DLD1 (cell line): ENCODE results near the gene PYCARD.
"Not testable (repeated sequence)": the region's sequence is repeated elsewhere in the genome, so short reads cannot be mapped to it uniquely, and the experiment has no call there.

Source experiments
- in situ Hi-C: cut with HindIII; loops from 2 replicates; pipeline ENCODE4 v1.10.0; 2017; ENCODE audit warnings: low sequenced_read_pairs

PYCARD gene

DNA sequence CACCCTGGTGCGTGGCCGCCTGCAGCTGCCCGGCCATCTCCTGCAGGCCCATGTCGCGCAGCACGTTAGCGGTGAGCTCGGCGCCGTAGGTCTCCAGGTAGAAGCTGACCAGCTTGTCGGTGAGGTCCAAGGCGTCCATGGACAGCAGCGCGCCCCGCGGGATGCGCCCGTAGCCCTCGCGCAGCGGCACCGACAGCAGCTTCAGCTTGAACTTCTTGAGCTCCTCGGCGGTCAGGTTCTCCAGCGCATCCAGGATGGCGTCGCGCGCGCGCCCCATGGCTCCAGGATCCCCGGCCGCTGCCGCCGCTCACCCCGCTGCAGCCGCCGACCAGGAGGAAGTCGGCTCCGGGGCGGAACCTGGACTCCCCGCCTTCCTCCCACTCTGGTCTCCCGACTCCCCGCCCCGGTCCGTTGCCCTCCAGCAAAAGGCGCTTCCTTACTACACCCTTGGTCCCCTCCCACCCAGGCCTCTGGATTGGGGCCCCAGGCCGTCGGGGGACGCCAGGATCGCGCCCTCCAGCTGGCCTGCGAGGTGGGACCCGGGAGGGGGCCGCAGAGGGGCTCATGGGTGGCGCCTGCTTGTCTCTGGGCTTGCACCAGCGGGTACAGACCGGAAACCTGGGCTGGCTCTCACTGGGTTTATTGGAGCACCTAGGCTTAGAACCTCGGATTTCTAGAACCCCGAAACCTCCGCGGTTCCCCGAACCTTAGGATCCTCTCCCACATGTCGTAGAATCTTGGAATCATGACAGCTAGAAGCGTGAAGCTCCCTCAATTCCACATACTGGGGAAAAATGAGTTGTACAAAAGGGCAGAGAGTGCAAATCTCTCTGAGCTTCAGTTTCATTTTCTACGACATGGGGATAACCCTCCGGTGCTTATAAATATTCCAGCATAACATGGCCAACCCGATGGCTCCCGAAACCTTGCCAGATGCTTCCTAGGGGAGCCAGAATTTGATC is at the start of gene PYCARD:
Gene PYCARD, minus strand, starts transcription at position 347 of the 962 bp plus-strand sequence. Its CDS starts 70 bp downstream, at position 277.
- in situ Hi-C loops: no loop called here

DNA sequence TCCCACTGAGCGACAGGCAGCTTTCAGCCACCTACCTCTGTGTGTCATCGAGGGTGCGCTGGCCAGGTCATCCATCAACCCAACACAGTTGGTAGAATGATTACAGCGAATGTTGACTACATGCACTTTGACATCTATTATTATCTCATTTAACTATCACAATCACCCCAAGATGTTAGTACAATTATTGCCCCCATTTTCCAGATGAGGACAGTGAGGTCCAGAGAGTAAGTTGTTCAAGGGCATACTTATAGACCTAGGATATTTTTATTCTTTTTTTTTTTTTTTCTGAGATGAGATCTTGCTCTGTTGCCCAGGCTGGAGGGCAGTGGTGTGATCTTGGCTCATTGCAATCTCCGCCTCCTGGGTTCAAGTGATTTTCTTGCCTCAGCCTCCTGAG is 48.9 kb upstream of the PYCARD start:
- in situ Hi-C loops: no loop called here

DNA sequence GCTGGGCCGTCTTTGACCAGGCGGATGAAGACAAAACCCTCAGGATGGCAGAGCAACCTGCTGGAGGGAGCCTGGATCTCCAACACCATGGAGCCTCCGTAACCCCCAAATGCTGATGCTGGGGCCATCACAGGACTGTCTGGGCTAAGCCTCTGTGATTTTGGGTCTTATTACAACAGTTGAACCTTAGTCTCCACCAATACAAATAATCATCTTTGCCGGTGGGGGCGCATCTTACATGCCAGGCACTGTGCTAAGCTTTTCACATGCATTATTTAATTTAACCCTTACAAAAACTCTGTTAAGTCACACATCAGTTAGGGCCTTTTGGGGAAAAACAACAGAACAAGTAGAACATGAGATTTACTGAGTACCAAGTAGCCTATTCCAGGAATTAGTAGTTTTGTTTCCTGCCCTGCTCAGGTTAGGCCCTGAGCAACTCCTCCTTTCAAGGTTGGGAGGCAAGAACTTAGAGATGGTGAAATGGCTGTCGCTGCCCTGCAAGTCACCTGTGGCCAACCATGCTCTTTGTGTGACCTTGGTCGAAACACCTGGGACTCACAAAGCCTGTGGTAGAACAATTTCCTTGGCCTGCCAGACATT is 48.3 kb upstream of the PYCARD start:
- in situ Hi-C loops: no loop called here

DNA sequence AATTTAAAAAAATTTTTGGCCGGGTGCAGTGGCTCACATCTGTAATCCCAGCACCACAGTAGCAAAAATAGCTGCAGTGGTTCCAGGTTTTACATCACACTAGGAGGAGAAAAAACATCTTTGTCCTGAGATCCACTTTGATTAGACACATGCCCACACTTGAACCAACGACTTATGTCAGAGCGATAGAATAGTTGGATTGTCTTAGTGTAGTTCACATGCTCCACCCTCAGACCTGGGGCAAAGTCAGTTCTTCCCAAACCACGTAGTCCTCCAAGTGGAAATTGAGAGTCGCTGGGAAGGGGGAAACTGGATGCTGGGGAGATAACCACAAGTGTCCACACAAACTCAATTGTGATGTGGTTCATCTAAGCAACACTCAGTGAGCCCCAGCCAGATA is 45.8 kb upstream of the PYCARD start:
- in situ Hi-C loops: no loop called here

DNA sequence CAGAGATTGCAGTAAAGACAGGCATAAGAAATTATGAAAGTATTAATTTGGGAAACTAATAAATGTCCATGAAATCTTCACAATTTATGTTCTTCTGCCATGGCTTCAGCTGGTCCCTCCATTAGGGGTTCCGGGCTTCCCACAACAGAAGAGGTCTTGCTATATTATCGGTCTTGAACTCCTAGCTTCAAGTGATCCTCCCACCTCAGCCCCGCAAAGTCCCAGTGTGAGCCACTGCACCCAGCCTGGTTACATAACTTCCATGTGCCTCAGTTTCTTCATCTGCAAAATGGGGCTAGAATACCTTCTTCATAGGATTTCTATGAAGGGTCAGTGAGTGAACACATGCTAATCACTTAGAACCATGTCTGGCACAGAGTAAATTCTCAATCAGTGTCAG is 43.7 kb upstream of the PYCARD start:
- in situ Hi-C loops: no loop called here

DNA sequence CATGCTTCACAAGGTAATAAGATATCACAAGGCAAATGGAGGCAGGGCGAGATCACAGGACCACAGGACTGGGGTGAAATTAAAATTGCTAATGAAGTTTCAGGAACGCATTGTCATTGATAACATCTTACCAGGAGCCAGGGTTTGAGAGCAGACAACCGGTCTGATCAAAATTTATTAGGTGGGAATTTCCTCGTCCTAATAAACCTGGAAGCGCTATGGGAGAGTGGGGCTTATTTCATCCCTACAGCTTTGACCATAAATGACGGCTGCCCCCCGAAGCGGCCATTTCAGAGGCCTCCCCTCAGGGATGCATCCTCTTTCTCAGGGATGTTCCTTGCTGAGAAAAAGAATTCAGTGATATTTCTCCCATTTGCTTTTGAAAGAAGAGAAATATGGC is 43.0 kb upstream of the PYCARD start:
- in situ Hi-C loops: not testable (repeated sequence)

DNA sequence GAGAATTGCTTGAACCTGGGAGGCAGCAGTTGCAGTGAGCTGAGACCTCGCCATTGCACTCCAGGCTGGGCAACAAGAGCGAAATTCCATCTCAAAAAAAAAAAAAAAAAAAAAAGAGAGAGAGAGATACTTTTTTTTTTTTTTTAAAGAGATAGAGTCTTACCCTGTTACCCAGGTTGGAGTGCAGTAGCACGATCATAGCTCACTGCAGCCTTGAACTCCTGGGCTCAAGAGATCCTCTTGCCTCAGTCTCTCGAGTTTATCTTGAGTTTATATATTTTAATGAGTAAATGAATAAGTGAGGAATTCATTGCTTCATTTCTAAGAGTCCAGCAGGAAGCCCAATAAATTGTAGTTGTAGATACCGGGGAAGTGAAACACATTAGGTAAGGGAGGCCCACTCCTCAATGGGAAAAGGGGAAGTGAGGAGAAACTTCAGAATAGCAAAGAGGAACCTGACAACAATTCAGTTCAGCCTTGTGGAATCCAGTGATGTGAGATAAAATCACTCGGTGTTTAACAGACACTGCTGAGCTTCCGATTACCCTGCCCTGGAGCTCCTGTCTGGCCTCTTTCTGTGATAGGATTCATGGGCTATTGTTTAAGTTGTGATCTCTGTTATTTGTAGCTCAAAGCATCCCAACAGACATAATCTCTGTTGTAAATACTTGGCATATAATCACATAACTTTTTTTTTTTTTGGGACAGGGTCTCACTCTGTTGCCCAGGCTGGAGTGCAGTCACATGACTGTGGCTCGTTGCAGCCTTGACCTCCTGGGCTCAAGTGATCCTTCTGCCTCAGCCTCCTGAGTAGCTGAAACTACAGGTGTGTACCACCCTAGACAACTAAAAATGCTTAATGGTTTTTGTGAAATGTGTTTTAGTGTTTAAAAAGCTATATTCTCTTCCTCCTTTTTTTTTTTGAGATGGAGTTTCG is 41.4 kb upstream of the PYCARD start:
- in situ Hi-C loops: no loop called here

DNA sequence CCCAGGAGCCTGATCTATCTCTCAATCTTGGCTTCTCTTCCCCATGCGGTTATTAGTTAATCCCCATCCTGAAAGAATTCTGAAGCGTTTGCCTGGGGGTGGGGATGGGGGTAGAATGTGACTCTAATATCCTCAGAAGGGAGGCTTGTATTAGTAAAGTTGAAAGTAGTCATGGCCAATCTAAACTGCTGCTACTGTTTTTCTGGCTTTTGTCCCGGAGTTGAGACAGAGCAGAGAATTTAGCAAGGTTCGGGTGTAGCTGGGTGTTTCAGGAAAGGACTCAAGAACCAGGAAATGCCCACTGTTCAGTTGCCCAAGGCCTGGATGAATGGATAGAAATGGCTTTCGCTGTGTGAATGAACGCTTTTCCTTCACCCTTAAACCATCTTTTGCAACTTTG is 39.6 kb upstream of the PYCARD start:
- in situ Hi-C loops: no loop called here

DNA sequence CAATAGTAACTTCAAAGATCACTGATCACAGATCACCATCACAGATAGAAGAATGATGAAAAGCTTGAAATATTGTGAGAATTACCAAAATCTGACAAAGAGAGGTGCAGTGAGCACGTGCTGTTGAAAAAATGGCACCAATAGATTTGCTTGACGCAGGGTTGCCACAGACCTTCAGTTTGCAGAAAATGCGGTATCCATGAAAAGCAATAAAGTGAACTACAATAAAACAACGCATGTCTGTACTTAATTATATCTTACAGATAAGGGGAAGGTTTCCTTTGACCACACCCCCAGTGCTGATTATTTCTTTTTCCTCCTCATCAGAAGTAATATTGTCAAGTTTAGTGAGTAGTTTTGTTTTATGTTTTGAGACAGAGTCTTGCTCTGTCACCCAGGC is 35.5 kb upstream of the PYCARD start:
- in situ Hi-C loops: no loop called here

DNA sequence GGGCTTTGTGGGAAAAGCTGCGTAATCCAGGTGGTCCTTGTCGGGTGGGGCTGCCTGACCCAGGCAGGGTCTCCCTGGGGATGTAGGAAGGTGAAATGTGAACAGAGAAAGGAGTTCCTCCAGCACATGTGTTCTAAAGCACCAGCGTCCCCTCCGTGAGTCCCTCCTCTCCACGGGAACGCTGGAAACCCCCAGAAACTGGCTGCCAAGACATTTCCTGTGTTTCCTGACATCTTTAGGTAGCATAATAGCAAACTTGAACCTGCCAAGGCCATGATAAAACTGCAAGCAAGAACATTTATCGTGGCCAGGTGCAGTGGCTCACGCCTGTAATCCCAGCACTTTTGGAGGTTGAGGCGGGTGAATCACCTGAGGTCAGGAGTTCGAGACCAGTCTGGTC is 26.9 kb upstream of the PYCARD start:
- in situ Hi-C loops: no loop called here

DNA sequence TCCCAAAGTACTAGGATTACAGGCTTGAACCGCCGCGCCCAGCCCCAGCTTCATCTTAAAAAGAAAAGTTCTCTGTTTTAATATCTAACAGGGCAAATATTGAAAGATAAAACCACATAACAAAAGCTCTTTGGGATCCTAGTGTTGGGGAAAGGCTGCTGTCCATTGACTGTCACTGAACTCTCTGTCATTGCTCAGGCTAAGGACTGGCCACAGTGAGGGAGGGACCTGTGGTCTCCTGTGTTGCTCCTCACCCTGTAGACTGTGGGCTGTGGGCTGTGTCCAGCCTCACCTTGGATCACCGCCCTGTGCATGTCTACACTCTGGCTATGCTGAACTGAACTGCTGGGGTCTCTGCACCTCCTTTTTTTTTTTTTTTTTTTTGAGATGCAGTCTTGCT is 25.6 kb upstream of the PYCARD start:
- in situ Hi-C loops: no loop called here

DNA sequence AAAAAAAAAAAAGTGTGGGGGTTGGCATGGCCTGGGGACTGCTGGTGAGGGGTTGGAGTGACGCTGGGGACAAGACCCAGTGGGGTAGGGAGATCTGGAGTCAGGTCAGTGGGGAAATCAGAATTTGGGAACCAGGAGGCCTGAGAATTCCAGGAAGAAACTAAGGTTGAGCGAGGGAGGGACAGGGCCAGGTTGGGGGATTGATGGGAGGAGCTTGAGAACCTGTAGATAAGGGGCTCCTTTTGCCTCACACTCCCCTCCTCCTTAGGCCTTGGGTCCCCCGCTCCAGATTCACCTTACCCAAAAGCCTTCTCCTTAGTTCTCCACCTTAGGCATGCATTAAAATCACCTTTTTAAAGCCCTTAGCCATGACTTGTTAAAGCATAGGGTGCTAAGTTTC is 22.6 kb upstream of the PYCARD start:
- in situ Hi-C loops: no loop called here

DNA sequence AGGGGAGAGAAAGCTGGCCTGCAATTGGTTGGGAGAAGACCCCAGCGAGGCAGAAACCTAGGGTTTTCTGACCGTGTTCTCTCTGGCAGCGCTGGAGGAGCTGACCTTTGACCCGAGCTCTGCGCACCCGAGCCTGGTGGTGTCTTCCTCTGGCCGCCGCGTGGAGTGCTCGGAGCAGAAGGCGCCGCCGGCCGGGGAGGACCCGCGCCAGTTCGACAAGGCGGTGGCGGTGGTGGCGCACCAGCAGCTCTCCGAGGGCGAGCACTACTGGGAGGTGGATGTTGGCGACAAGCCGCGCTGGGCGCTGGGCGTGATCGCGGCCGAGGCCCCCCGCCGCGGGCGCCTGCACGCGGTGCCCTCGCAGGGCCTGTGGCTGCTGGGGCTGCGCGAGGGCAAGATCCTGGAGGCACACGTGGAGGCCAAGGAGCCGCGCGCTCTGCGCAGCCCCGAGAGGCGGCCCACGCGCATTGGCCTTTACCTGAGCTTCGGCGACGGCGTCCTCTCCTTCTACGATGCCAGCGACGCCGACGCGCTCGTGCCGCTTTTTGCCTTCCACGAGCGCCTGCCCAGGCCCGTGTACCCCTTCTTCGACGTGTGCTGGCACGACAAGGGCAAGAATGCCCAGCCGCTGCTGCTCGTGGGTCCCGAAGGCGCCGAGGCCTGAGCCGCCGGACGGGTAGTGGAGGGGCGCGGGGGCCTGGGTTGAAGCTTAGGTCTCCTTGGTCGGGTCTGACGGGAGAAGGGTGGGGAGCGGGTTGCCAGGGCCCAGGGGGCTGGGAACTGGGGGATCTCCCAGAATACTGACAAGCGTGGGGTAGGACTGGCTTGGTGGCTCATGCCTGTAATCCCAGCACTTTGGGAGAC is 21.8 kb upstream of the PYCARD start:
- in situ Hi-C loops: no loop called here

DNA sequence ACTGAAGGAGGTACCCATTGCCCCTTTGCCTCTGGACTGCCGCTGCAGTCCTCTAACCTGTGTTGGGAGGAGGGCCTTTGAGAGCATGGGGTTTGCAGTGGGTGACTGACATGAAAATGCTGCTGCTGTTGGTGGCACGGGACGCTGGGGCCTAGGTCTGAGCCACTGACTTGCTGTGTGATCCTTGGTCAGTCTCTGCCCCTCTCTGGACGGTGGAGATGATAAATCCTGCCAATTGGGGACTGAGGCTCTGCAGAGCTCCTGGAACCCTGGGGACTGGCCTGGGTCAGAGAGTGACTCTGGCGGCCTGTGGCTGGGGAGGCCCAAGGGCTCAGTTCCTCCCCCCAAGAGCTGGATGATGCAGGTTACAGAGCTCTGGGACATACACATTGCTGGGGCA is 20.5 kb upstream of the PYCARD start:
- in situ Hi-C loops: no loop called here

DNA sequence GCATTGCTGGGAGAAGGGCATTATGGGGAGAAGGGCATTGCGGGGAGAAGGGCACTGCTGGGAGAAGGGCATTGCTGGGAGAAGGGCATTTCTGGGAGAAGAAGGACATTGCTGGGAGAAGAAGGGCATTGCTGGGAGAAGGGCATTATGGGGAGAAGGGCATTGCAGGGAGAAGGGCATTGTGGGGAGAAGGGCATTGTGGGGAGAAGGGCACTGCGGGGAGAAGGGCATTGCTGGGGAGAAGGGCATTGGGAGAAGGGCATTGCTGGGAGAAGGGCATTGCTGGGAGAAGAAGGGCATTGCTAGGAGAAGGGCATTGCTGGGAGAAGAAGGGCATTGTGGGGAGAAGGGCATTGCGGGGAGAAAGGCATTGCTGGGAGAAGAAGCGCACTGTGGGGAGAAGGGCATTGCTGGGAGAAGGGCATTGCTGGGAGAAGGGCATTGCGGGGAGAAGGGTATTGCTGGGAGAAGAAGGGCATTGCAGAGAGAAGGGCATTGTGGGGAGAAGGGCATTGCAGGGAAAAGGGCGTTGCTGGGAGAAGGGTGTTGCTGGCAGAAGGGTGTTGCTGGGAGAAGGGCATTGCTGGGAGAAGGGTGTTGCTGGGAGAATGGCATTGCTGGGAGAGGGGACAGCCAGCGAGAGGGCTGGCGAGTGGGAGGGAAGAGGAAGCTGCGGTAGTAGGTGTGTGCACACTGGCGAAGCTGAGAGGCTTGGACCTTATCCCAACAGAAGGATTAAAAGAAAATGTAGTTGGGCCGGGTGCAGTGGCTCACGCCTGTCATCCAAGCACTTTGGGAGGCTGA is 19.0 kb upstream of the PYCARD start:
- in situ Hi-C loops: no loop called here

DNA sequence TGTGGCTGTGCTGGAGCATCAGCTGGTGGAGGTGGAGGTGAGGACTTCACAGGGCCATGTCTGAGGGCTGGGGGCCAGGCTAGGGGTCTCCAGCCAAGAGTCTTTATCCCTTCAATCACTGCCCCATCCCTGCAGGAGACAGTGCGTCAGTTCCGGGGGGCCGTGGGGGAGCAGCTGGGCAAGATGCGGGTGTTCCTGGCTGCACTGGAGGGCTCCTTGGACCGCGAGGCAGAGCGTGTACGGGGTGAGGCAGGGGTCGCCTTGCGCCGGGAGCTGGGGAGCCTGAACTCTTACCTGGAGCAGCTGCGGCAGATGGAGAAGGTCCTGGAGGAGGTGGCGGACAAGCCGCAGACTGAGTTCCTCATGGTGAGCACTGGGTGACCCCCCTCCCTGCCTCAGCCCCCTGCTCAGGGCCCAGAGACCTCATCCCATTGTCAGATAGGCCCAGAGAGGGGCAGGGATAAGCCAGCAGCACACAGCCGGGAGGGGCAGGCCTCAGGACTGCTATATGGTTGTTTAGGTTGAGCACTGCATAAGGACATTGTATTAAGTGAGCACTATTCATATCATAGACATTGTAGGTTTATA is 16.7 kb upstream of the PYCARD start:
- in situ Hi-C loops: no loop called here

DNA sequence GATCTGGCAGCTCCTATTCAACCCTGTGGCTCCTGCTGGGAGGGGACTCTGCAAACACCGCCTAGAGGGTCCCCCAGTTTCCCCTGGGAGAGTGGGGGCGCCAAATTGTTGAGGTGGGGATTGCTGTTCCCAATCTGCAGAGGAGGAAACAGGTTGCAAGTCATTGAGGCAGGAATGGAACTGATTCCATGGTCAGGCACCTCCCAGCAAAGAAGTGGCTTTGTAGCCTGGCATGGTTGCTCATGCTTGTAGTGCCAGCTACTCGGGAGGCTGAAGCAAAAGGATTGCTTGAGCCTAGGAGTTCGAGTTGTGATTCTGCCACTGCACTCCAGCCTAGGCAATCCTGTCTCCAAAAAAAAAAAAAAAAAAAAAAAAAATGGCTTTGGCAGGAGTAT is 14.6 kb upstream of the PYCARD start:
- in situ Hi-C loops: no loop called here

DNA sequence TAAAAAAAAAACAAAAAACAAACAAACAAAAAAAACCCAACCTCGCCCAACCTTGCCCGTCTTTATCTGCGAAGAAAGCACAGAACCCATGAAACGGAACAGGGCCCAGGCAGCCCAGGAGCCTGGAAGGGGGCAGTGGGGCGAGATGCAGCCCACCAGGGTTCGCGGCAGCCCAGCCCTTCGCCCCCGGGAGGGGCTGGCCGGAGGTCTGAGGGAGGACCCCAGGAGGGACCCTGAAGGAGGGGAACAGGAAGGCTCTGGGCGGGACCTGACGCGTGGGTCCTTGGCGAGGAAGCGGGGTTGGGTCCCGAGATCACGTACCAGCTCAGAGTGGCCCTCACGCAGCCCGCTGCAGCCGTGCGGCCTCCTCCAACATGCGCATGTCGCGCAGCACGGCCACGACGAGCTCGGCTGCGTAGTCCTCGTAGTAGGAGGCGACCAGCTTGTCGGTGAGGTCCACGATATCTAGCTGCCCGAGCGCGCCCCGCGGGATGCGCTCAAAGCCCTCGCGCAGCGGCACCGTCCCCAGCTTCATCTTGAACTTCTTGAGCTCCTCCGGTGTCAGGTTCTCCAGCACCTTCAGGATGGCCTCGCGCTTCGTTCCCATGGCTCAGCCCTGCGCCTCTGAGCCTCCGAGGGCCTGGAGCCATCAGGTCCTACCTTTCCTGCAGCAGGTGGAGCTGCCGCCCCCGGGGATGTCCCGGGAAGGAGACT is 14.0 kb upstream of the PYCARD start, which contains the start of gene PYDC1:
Gene PYDC1, minus strand, starts transcription at position 714 of the 714 bp plus-strand sequence. Its CDS starts 107 bp downstream, at position 607.
- in situ Hi-C loops: no loop called here
